ENCODE measurements around the gene ITGB8. TPM values are rescaled to one million over a fixed set of nuclear protein-coding genes. Genes with fewer than 3 reads are reported as not detected.
A peak's percentile ranks its signal among the peaks of the same experiment; 100 is the strongest.

Gene ITGB8
- total and polyA plus RNA-seq, 9 of the 15 experiments (the other 6 are each of a cell fraction or from before 2014, with no cell fraction given) = under 0.01 to 0.03 (median 0.02) TPM; not detected in 6

DNA sequence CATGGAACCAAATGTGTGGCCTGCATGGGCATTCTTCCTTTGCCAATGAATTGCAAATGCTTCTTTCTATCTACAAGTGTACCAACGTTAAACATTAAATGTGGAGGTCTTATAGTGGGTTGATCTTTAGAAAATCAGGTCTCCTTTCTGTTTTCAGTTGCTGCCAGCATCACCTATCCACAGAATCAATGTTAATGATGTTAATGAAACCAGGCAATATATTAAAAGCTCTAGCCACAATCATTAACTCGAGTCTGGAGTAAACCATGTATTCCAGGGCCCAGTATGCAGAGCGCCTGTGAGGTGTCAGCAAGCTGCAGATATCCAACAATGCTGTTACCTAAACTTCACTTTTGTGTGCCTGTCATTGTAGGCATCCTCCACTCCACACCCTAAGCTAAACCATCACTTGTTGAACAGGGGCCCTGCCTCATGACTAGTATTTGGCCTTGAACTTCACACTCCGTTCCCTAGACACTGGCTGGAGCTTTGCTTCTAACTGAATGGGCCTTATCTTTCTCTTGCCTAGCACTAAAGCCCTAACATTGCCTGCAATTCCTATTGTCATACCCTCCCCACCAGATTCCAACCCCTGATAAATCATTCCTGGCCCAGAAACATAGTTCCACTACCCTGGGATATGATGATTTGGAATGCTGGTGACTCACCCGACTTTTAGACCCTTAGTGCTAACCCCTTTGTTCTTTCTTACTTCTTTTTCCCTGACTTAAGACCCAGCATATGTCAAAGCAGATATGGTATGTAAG is 24.3 kb upstream of the ITGB8 start:
- H3K9me3 ChIP-seq (replicated peaks; ENCODE audit: control insufficient read depth, insufficient read depth, low read depth, low read length) = 0 out of 2 replicates have a peak, but pooled peaks cover 2% of the 10 kb centered on the region
- H3K9me1 ChIP-seq (ENCODE audit: control insufficient read depth, insufficient read depth, low read length) = no peaks in the 10 kb centered on the region
- FAIRE-seq (peak; percentile 74), ATAC-seq (peak; percentile 78), DNase-seq (ENCODE audit: extremely low read depth in 1 of 4, low spot score in 3 of 4) (peak in 3 of 4 experiments; percentile 14 to 68 (median 29))
- H3K4me3 ChIP-seq = no peak overlapping the region
- peak overlapping the region; percentile 48; the same call in 2 of the 3 replicates for H3K27ac ChIP-seq (ENCODE audit: extremely low read depth, low read depth, low read length)
- H3K79me2 ChIP-seq (ENCODE audit: control insufficient read depth, insufficient read depth, low read length) = no peaks in the 10 kb centered on the region
- no peaks in the 10 kb centered on the region for H3K36me3 ChIP-seq (ENCODE audit: control insufficient read depth, insufficient read depth, low read length)
- no peaks in the 10 kb centered on the region for H4K20me1 ChIP-seq (replicated peaks; ENCODE audit: control insufficient read depth, insufficient read depth, low read length)
- ChIA-PET CTCF (ENCODE audit: low intra/inter-chr PET ratio) (no interaction called here), POLR2A (no interaction called here)
- BruUV-seq (replicated peaks) = no TSS peak
- 28% methylated on average over 5 of the region's 5 CpGs for WGBS (ENCODE audit: insufficient coverage, low coverage, missing lambda C conversion rate)
- peak overlapping the region; percentile 59 for H2AFZ ChIP-seq (ENCODE audit: low read depth, low read length)
- in situ Hi-C loops (cut with MboI) = no loop called here
- intact Hi-C loops (cut with micrococcal nuclease) = loop anchor here (1.0 to 5.0 kb wide), 2 partner anchors 87 to 109 kb away; no protein-coding TSS in a partner anchor
- peak overlapping the region in 1 of 2 experiments; percentile 23; a peak in 1 of 4 replicates for H3K9ac ChIP-seq (ENCODE audit: insufficient read depth in 1 of 2, low read depth in 2 of 2, low read length in 2 of 2)
- peaks cover 9 to 21% of the 10 kb centered on the region in 2 experiments for H3K4me1 ChIP-seq (replicated peaks in 1 of 2; ENCODE audit: control insufficient read depth in 2 of 2, insufficient read depth in 2 of 2, low read length in 2 of 2)
- no peaks in the 10 kb centered on the region for H3K27me3 ChIP-seq (ENCODE audit: control insufficient read depth in 2 of 2, insufficient read depth in 2 of 2, low read length in 2 of 2)
- H3K4me2 ChIP-seq (ENCODE audit: insufficient read depth, low read length) = peak overlapping the region; percentile 54
- TF ChIP-seq SLC30A9 (CRISPR knock-in tag; IDR thresholded peaks at IDR 0.05) (no peak), KLF10 (CRISPR knock-in tag; IDR thresholded peaks at IDR 0.05) (no peak), ZNF239 (CRISPR knock-in tag; IDR thresholded peaks at IDR 0.05) (no peak), PCBP2 (IDR thresholded peaks at IDR 0.05; ENCODE audit: low read depth, low read length, poor library complexity, severe bottlenecking) (no peak), ZNF444 (CRISPR knock-in tag; IDR thresholded peaks at IDR 0.05) (no peak), ZNF668 (CRISPR knock-in tag; IDR thresholded peaks at IDR 0.05) (no peak), EP400 (IDR thresholded peaks at IDR 0.05) (no peak), RBBP5 (IDR thresholded peaks at IDR 0.05; ENCODE audit: borderline replicate concordance, insufficient read depth, low read length, poor library complexity, severe bottlenecking) (no peak), ZNF76 (CRISPR knock-in tag; IDR thresholded peaks at IDR 0.05; ENCODE audit: borderline replicate concordance) (no peak), SUPT5H (IDR thresholded peaks at IDR 0.05) (no peak), ZNF124 (CRISPR knock-in tag; IDR thresholded peaks at IDR 0.05) (no peak), CBX3 (IDR thresholded peaks at IDR 0.05; ENCODE audit: borderline replicate concordance in 1 of 2, low read length in 2 of 2) (no peak), PPARD (CRISPR knock-in tag; IDR thresholded peaks at IDR 0.05) (no peak), TEAD4 (IDR thresholded peaks at IDR 0.05; ENCODE audit: low read length) (peak; percentile 47; the same call in 1 of the 2 replicates), TEAD4 (CRISPR knock-in tag; IDR thresholded peaks at IDR 0.05; ENCODE audit: borderline replicate concordance) (no peak), ATF1 (CRISPR knock-in tag; IDR thresholded peaks at IDR 0.05) (no peak), ATF1 (tag; IDR thresholded peaks at IDR 0.05) (no peak), ELF2 (CRISPR knock-in tag; IDR thresholded peaks at IDR 0.05) (no peak), MCM3 (IDR thresholded peaks at IDR 0.05) (no peak)
- TF ChIP-seq, protein P1, sequence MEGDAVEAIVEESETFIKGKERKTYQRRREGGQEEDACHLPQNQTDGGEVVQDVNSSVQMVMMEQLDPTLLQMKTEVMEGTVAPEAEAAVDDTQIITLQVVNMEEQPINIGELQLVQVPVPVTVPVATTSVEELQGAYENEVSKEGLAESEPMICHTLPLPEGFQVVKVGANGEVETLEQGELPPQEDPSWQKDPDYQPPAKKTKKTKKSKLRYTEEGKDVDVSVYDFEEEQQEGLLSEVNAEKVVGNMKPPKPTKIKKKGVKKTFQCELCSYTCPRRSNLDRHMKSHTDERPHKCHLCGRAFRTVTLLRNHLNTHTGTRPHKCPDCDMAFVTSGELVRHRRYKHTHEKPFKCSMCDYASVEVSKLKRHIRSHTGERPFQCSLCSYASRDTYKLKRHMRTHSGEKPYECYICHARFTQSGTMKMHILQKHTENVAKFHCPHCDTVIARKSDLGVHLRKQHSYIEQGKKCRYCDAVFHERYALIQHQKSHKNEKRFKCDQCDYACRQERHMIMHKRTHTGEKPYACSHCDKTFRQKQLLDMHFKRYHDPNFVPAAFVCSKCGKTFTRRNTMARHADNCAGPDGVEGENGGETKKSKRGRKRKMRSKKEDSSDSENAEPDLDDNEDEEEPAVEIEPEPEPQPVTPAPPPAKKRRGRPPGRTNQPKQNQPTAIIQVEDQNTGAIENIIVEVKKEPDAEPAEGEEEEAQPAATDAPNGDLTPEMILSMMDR (IDR thresholded peaks at IDR 0.05 in 2 of 3, conservative IDR thresholded peaks at IDR 0.05 in 1 of 3; ENCODE audit: insufficient read depth in 2 of 3, low read depth in 1 of 3, low read length in 3 of 3) = no peak
- TF ChIP-seq, protein P2, sequence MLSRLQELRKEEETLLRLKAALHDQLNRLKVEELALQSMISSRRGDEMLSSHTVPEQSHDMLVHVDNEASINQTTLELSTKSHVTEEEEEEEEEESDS (CRISPR knock-in tag; IDR thresholded peaks at IDR 0.05) = no peak
